LoVo (cell line): ENCODE results near the gene IKZF3.
A peak's percentile ranks its signal among the peaks of the same experiment; 100 is the strongest.
"Not testable (repeated sequence)": the region's sequence is repeated elsewhere in the genome, so short reads cannot be mapped to it uniquely, and the experiment has no call there.

Experiments used
- DNase-seq: peaks from one replicate; pipeline ENCODE4 v3.0.0-alpha.2; 2016; ENCODE audit warnings: low spot score

IKZF3 gene

DNA sequence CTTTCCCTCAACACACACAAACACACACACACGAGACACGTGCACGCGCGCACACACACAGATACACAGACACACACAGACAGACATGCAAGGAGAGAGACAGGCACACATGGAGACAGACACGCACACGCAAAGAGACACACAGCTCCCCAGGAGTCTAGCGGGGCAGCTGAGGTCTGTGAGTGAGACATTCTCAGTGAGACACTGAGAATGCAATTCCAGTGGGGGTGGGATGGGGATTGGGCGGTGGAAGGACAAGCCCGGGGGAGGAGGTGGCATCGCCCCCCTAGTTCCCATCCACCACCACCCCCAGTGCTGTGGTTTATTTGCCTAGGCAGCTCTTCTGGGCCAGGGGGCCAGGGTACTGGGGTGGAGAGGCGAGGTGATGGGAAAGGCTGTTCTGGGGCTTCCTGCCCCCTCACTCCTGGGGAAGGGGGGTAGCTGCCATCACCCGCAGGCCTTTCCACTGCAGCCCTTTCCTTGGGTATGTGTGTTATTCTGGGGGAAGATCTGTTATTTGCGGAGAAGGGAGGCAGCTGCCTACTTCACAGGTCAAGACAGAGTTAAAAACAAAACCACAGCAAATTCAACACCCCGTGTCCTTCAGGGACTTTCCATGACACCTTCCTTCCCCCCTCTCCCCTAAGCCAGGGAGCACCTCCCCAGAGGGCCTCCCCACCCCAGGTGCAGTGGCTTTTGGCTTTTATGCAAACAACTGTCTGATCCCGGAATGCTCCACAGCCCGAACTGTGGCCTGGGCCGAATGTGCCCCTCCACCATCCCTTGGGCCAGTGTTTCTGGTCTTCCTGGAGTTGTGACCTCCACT lies 108.3 kb downstream of the IKZF3 start:
- no peak for DNase-seq

- DNase-seq, result no peak
These were observed 109.1 kb downstream of the IKZF3 start for GRCh38 chr17:39754958-39755553.

DNA sequence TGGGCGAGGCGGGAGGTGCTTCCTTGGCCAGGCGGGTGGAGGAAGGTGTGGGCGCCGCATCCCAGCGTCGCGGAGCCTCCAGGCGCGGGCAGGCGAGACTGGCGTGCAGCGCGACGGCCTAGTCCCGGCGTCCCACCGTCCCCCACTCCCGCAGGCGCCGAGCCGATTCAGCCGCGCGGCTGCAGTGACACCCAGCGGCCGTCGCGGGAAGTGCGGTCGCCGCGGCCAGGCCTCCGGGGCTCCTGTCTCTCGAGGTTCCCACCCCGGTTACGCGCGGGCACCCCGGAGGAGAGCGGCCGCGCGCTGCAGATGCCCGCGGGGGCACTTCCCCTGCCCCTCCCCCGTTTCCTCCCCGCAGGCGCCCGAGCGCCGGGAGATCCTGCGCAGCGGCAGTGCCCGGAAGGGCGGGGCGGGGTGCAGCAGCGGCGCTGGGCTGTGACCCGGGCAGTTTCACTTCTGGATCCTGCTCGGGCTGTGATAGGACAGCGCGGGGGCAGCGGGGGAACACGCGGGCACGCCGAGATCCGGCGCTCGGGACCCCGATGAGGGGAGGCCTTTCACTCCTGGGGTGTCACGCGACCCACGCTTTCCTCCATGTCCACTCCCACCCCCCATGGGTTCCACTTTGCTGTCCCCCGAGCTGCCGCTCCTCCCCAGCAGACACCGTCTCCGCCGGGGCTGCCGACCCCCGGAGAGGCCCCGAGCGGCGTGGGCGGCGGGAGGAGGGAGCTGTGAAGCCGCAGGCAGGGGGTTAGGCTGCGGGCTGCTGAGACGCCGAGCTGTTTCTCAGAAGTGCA lies 109.8 kb downstream of the IKZF3 start:
- DNase-seq, result peak; percentile 97

DNA sequence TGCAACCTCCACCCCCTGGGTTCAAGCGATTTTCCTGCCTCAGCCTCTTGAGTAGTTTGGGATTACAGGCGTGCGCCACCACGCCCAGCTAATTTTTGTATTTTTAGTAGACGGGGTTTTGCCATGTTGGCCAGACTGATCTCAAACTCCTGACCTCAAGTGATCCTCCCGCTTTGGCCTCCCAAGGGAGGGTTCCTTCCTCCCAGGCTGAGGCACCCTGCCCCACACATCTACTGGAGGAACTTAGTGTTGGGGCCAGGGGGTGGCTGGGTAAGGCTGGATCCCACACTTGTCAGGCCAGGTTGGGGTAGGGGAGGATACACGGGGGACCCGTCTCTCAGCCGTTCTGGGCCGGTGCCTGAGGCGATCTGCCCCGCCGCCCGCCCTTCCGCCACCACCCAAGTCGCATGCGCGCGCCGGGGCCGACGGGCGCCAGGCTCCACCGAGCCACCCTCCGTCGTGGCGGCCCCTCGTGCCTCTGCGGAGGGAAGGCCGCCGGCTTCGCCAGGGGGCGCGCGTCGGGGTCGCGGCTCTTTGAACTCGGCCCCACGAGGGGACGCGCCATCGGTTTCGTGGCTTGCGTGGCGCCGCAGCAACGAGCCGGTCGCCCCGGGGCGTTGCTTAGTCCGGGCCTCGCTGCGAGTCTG lies 110.5 kb downstream of the IKZF3 start:
- DNase-seq, result peak; percentile 57

DNA sequence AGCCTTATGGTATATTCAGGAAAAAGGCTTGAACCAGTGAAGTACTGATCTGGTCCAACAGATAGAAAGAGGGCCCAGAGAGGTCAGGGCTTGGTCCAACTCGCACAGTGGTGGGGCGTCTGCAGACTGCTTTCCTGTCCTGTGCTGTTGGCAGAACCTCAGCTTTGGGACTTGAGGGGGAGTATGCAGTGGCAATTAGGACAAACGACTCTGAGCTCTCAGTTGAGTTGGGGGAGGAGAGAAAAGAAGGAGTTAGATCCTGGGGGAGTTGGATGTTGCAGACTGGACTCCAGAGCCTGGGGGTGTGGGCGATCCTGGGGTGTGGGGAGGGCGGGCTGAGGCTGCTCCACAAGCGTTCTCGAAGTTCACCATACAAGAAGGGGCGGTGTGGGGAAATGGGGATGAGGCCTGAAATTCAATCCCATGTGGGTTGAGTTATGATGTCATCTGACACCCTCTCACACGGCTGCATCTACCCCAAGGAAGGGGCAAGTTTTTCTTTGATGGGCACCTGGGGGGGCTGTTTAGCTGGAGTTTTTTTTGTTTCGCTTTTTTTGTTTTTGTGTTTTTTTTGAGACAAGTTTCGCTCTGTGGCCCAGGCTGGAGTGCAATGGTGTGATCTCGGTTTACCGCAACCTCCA lies 111.8 kb downstream of the IKZF3 start:
- no peak for DNase-seq

DNA sequence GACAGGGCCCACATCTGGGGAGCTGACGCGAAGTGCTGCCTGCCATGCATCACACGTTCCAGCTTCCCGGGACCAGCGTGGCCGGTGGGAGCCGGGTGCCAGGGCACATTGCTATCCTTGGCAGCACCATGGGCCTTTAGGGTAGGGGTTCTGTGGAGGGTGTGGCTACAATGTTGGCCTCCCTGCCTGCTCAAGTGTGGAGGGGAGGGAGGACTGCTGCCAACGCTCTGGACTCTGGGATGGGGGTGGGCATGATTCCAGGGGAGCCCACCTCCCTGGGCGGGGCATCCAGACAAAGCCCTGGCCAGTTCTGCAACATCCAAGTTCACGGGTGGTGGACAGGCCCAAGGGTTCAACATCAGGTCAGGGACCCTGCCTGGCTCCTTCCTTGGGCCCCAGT lies 112.5 kb downstream of the IKZF3 start:
- DNase-seq, result no peak

- DNase-seq, result no peak
These were observed 113.0 kb downstream of the IKZF3 start for GRCh38 chr17:39751016-39751543.

DNA sequence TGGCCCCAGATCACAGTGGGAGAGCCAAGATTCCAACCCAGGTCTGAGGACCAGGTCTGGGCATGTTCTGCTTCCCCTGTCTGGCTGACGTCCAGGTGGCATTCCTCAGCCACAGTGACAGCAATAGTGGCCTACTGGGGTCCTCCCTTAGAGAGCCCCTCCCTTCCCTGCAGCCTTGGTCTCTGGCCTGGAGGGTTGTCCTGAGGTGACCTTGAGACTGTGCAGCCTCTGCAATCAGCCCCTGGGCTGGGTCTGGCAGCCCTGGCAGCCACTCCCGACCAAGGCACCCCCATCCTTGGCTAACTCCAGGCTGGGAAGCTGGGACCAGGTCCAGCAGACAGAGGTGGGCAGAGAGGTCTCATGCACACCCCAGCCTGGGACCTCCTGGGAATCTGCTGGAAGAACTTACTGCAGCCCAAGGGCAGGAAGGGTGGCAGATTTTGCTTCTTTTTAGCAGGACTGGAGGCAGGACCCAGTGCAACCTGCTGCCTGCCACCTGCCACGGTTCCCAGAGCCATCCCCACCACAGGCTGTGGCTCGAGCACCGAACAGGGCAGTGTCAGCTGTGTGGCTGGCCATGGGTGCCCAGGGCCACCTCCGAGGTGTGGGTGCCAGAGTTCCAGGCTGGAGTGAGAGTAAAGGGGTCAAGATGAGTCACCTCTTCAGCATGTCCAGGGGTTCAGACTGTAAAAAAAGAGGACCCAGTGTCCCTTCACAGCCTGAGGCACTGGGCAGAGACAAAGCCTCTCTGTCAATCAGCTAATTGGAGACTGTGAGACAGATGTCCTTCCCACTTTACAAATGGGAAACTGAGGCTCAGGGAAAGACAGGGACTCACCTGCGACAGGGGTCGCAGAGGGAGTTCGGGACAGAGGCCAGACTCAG lies 113.7 kb downstream of the IKZF3 start:
- peak; percentile 89 for DNase-seq

DNA sequence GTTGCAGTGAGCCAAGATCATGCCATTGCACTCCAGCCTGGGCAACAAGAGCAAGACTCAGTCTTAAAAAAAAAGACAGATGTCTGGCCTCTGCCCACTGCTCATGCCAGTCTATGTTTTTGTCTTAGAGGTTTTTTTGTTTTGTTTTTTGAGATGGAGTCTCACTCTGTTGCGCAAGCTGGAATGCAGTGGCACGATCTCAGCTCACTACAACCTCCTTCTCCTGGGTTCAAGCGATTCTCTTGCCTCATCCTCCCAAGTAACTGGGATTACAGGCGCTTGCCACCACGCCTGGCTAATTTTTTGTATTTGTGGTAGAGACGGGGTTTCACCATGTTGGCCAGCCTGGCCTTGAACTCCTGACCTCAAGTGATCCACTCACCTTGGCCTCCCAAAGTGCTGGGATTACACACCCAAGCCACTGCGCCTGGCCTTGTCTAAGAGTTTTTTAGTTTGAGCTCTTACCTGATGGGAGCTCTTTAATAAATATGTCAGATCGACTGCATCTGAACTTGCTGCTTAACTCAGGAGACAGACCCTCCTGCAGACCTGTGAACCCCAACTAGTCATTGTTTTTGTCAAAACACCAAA lies 115.6 kb downstream of the IKZF3 start:
- DNase-seq, result not testable (repeated sequence)

DNA sequence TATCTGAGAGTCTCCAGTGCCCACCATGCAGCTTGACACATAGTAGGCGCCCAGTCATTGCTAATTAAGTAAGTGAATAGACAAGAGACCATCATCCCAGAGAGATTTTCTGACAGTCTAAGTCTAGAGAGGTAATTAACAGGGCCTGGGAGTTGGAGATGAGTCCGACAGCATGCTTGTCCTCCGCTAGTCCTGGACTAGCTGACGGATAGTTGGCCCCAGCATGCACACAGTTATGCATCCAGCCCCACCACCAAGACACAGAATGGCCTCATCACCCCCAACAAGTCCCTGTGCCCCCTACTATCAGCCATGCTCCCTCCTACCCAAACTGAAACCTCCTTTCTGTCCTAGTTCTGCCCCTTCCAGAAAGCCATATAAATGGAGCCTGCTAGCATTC lies 116.4 kb downstream of the IKZF3 start:
- no peak for DNase-seq

DNA sequence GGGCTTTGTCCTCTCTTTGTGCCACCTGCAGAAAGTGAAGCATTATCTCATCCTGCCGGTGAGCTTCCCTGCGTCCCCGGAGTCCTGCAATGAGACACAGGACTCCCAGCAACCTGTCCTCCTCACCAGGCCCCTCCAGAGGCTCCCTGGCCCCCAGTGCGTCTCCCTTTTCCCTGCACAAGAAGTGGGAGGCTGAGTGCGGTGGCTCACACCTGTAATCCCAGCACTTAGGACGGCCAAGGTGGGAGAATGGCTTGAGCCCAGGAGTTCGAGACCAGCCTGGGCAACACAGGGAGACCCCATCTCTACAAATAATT lies 118.0 kb downstream of the IKZF3 start:
- no peak for DNase-seq

- no peak for DNase-seq
These were observed 118.6 kb downstream of the IKZF3 start for GRCh38 chr17:39745335-39746144.

DNA sequence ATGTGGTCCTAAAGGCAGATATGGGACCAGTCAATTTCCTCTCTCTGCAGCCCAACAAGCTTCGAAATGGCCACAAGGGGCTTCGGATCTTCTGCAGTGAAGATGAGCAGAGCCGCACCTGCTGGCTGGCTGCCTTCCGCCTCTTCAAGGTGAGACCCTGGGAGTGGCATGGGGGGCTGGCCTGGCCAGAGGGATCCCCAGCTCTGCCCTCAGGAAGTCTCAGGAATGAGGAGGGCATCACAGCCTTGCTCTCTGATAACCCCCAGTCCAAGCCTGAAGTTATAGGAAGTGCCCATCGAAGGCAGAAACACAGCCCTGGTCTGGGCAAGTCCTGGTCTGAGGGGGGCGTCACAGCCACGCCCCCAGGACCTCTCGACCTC lies 119.3 kb downstream of the IKZF3 start:
- DNase-seq, result no peak

- DNase-seq, result no peak
These were observed 119.9 kb downstream of the IKZF3 start for GRCh38 chr17:39744075-39744835.

- DNase-seq, result no peak
These were observed 121.2 kb downstream of the IKZF3 start for GRCh38 chr17:39742856-39743436.

DNA sequence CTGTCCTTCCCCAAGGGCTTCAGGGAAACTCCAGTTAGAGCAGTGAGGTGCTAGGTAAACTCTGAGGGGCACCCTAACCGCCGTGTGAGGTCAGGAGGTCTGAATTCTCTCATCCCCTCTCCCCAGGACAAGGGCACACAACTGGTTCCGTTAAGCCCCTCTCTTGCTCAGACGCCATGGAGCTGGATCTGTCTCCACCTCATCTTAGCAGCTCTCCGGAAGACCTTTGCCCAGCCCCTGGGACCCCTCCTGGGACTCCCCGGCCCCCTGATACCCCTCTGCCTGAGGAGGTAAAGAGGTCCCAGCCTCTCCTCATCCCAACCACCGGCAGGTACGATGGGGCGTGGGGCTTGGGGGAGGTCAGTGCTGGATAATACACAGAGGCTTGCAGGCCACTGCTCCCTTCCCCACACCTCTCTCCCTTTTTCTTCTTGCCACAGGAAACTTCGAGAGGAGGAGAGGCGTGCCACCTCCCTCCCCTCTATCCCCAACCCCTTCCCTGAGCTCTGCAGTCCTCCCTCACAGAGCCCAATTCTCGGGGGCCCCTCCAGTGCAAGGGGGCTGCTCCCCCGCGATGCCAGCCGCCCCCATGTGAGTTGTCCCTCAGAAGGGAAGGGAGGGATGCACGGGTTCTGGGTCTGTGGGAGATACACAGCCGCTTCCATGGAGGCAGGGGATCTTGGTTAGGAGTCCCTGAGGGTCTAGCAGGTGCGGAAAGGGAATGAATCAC lies 121.8 kb downstream of the IKZF3 start:
- no peak for DNase-seq

- DNase-seq, result peak; percentile 68
These were observed 123.6 kb downstream of the IKZF3 start for GRCh38 chr17:39740357-39741111.
